ENCODE data around the gene CCNY. TPM values are rescaled to one million over a fixed set of nuclear protein-coding genes. Genes with fewer than 3 reads are reported as not detected.

CCNY gene
- total and polyA plus RNA-seq, 2 experiments from 2014 or later, result 51.5 to 55.8 TPM

DNA sequence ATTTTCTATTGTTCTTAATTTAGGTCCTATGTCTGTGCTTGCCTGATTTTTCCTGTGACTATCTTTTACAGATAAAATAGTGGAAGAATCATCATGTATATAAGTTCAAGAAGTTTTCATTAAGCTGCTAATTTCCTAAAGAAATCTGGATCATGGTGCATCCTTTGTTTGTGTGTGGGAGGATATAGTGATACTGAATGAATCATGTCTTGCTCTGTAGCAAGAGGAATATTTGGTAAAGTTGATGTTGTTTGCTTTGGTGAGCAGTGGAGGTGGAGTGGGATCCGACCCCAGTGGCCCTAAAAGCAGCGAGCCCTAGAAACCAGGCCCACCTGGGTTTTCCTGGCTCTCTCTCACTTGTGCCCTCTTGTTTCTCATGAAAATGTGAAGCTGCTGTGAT is 83.7 kb downstream of the CCNY start:
- Histone ChIP-seq H3K79me2 (peaks cover 96% of the 10 kb centered on the region), H3K9me3 (ENCODE audit: low read depth) (no peaks in the 10 kb centered on the region), H3K4me3 (no peak overlapping the region), H3K36me3 (replicated peaks; ENCODE audit: insufficient read depth, low read depth) (no peaks in the 10 kb centered on the region), H4K20me1 (ENCODE audit: insufficient read depth, poor library complexity, severe bottlenecking) (peaks cover 15% of the 10 kb centered on the region), H3K4me2 (no peak overlapping the region), H3K27me3 (no peaks in the 10 kb centered on the region), H3K9me2 (replicated peaks; ENCODE audit: insufficient read depth) (no peaks in the 10 kb centered on the region), H3K27ac (no peak overlapping the region), H3K4me1 (ENCODE audit: insufficient read depth) (peaks cover 8% of the 10 kb centered on the region), H2AFZ (no peak overlapping the region)
- 85% methylated on average over 2 of the region's 2 CpGs for WGBS (ENCODE audit: low lambda C conversion rate, missing lambda C conversion rate)
- no peak for DNase-seq (ENCODE audit: low spot score)
- TF ChIP-seq CTCF (IDR thresholded peaks at IDR 0.05; ENCODE audit: poor library complexity) (no peak), EZH2 (IDR thresholded peaks at IDR 0.05; ENCODE audit: borderline replicate concordance) (no peak), EZH2phosphoT487 (IDR thresholded peaks at IDR 0.05; ENCODE audit: low read depth, severe bottlenecking, unreplicated experiment) (no peak)

DNA sequence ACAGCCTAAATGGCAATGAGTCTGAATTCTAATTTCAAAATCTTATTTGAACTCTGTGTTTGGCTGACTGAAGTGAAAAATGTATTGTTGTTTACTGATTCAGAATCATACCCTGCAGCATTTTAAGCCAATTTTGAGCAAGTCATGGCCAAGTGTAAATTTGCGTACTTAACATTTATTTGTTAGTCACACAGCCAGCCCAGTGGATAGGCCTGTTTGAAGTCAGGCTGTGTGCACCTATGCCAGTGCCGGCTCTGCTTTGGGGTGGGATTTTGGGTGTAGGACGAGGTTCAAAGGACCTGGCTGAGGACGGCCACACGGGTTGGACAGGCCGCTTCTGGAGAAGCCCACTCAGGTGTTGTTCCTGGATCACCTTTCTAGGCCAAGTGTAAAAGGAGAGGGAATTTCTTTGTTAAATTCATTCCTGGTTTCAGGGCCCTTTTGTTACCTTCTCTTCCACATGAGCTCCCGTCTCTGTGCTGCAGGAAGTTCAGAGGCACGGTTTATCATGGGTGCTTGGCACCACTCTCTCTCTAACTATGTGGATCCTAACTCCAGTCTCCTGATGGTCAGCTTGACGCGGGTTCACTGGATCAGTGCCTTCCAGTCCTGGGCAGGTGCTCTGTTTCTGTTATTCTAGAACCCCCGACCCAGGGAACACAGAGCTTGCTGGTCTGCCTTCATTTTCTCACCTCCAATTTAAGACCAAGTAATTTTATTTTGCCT is 84.7 kb downstream of the CCNY start:
- WGBS (ENCODE audit: low lambda C conversion rate, missing lambda C conversion rate), result 91% methylated on average over 11 of the region's 11 CpGs
- Histone ChIP-seq H3K27me3 (no peaks in the 10 kb centered on the region), H3K4me2 (no peak overlapping the region), H2AFZ (no peak overlapping the region), H3K79me2 (peaks cover 95% of the 10 kb centered on the region), H3K4me3 (no peak overlapping the region), H3K36me3 (replicated peaks; ENCODE audit: insufficient read depth, low read depth) (no peaks in the 10 kb centered on the region), H3K27ac (peak overlapping the region; percentile 75), H4K20me1 (ENCODE audit: insufficient read depth, poor library complexity, severe bottlenecking) (peaks cover 10% of the 10 kb centered on the region), H3K9me2 (replicated peaks; ENCODE audit: insufficient read depth) (no peaks in the 10 kb centered on the region), H3K4me1 (ENCODE audit: insufficient read depth) (peaks cover 8% of the 10 kb centered on the region), H3K9me3 (ENCODE audit: low read depth) (no peaks in the 10 kb centered on the region)
- TF ChIP-seq EZH2 (IDR thresholded peaks at IDR 0.05; ENCODE audit: borderline replicate concordance) (no peak), CTCF (IDR thresholded peaks at IDR 0.05; ENCODE audit: poor library complexity) (no peak), EZH2phosphoT487 (IDR thresholded peaks at IDR 0.05; ENCODE audit: low read depth, severe bottlenecking, unreplicated experiment) (no peak)
- DNase-seq (ENCODE audit: low spot score), result no peak

GRCh38 chr10:35421553-35422178 is 85.4 kb downstream of the CCNY start:
- Histone ChIP-seq H3K27ac (peak overlapping the region; percentile 77), H3K27me3 (no peaks in the 10 kb centered on the region), H4K20me1 (ENCODE audit: insufficient read depth, poor library complexity, severe bottlenecking) (peaks cover 14% of the 10 kb centered on the region), H3K4me2 (peak overlapping the region; percentile 47), H3K79me2 (peaks cover 95% of the 10 kb centered on the region), H3K4me1 (ENCODE audit: insufficient read depth) (peaks cover 8% of the 10 kb centered on the region), H3K4me3 (no peak overlapping the region), H3K9me2 (replicated peaks; ENCODE audit: insufficient read depth) (no peaks in the 10 kb centered on the region), H3K9me3 (ENCODE audit: low read depth) (no peaks in the 10 kb centered on the region), H3K36me3 (replicated peaks; ENCODE audit: insufficient read depth, low read depth) (no peaks in the 10 kb centered on the region), H2AFZ (no peak overlapping the region)
- WGBS (ENCODE audit: low lambda C conversion rate, missing lambda C conversion rate), result 57% methylated on average over 5 of the region's 5 CpGs
- TF ChIP-seq EZH2 (IDR thresholded peaks at IDR 0.05; ENCODE audit: borderline replicate concordance), result no peak
- TF ChIP-seq EZH2phosphoT487 (IDR thresholded peaks at IDR 0.05; ENCODE audit: low read depth, severe bottlenecking, unreplicated experiment), result no peak
- TF ChIP-seq CTCF (IDR thresholded peaks at IDR 0.05; ENCODE audit: poor library complexity), result no peak
- DNase-seq (ENCODE audit: low spot score), result peak; percentile 56

All from hepatocyte (in vitro differentiated cells).